ENCODE data around the gene CDH13. TPM values are rescaled to one million over a fixed set of nuclear protein-coding genes. Genes with fewer than 3 reads are reported as not detected.

CDH13 gene
- total and polyA plus RNA-seq, 8 donors, result 0.12 to 21.4 (median 1.7) TPM; not detected in 1

GRCh38 chr16:82972331-82972919 lies 345.7 kb downstream of the CDH13 start:
- H3K27ac ChIP-seq, result no peak overlapping the region
- TF ChIP-seq POLR2AphosphoS5 (IDR thresholded peaks at IDR 0.05) (no peak), POLR2A (IDR thresholded peaks at IDR 0.05) (no peak), EP300 (IDR thresholded peaks at IDR 0.05) (no peak), CTCF (IDR thresholded peaks at IDR 0.05) (no peak)
- no peaks in the 10 kb centered on the region for H3K36me3 ChIP-seq
- DNase-seq, result no peak
- no peaks in the 10 kb centered on the region for H3K4me1 ChIP-seq
- no peak overlapping the region for H3K4me3 ChIP-seq
- H3K9me3 ChIP-seq, result peaks cover 0 to 7% (median 2%) of the 10 kb centered on the region in 4 donors
- intact Hi-C loops (cut with DNase I; ENCODE audit: low total_unique reads), result no loop called here
- 54 to 90% (median 81%) methylated on average over 4 of the region's 4 CpGs for WGBS, 5 donors
- H3K27me3 ChIP-seq, result no peaks in the 10 kb centered on the region

GRCh38 chr16:82979406-82980111 lies 352.8 kb downstream of the CDH13 start:
- TF ChIP-seq POLR2A (IDR thresholded peaks at IDR 0.05), result no peak
- TF ChIP-seq POLR2AphosphoS5 (IDR thresholded peaks at IDR 0.05), result no peak
- TF ChIP-seq EP300 (IDR thresholded peaks at IDR 0.05), result no peak
- no peak for TF ChIP-seq CTCF (IDR thresholded peaks at IDR 0.05)
- Histone ChIP-seq H3K36me3 (no peaks in the 10 kb centered on the region), H3K4me3 (no peak overlapping the region), H3K4me1 (no peaks in the 10 kb centered on the region), H3K27ac (no peak overlapping the region), H3K9me3 (peaks cover 0 to 17% (median 5%) of the 10 kb centered on the region in 4 donors), H3K27me3 (no peaks in the 10 kb centered on the region)
- no peak for DNase-seq
- intact Hi-C loops (cut with DNase I; ENCODE audit: low total_unique reads), result no loop called here
- 55 to 71% (median 60%) methylated on average over 4 of the region's 4 CpGs for WGBS, 5 donors

GRCh38 chr16:82980810-82981209 lies 354.0 kb downstream of the CDH13 start:
- H3K9me3 ChIP-seq, result peaks cover 0 to 17% (median 5%) of the 10 kb centered on the region in 4 donors
- DNase-seq, result no peak
- no peak for TF ChIP-seq EP300 (IDR thresholded peaks at IDR 0.05)
- no peak for TF ChIP-seq POLR2AphosphoS5 (IDR thresholded peaks at IDR 0.05)
- TF ChIP-seq POLR2A (IDR thresholded peaks at IDR 0.05), result no peak
- no peak for TF ChIP-seq CTCF (IDR thresholded peaks at IDR 0.05)
- H3K36me3 ChIP-seq, result no peaks in the 10 kb centered on the region
- intact Hi-C loops (cut with DNase I; ENCODE audit: low total_unique reads), result no loop called here
- no peaks in the 10 kb centered on the region for H3K4me1 ChIP-seq
- H3K27ac ChIP-seq, result no peak overlapping the region
- H3K27me3 ChIP-seq, result no peaks in the 10 kb centered on the region
- no peak overlapping the region for H3K4me3 ChIP-seq
- 54 to 75% (median 61%) methylated on average over 3 of the region's 3 CpGs for WGBS, 5 donors

- intact Hi-C loops (cut with DNase I; ENCODE audit: low total_unique reads), result no loop called here
- 58 to 66% (median 61%) methylated on average over 3 of the region's 3 CpGs for WGBS, 5 donors
- Histone ChIP-seq H3K4me3 (no peak overlapping the region), H3K4me1 (no peaks in the 10 kb centered on the region), H3K36me3 (no peaks in the 10 kb centered on the region), H3K27ac (no peak overlapping the region), H3K9me3 (no peaks in the 10 kb centered on the region), H3K27me3 (no peaks in the 10 kb centered on the region)
- no peak for DNase-seq
- no peak for TF ChIP-seq POLR2AphosphoS5 (IDR thresholded peaks at IDR 0.05)
- TF ChIP-seq POLR2A (IDR thresholded peaks at IDR 0.05), result no peak
- no peak for TF ChIP-seq CTCF (IDR thresholded peaks at IDR 0.05)
- TF ChIP-seq EP300 (IDR thresholded peaks at IDR 0.05), result no peak
Observed at GRCh38 chr16:82987767-82988166, 361.0 kb downstream of the CDH13 start.
